GM18873 (cell line): Measurements from ENCODE around the gene IL4I1.
"Not testable (repeated sequence)": the region's sequence is repeated elsewhere in the genome, so short reads cannot be mapped to it uniquely, and the experiment has no call there.

Source experiments
- ATAC-seq: cut with Tn5 transposase; IDR thresholded peaks from one replicate; pipeline ENCODE4 v1.9.1; 2021; ENCODE audit warnings: mild to moderate bottlenecking, moderate library complexity, moderate number of reproducible peaks; ENCODE audit not compliant: unreplicated experiment, low FRiP score

IL4I1 gene, protein sequence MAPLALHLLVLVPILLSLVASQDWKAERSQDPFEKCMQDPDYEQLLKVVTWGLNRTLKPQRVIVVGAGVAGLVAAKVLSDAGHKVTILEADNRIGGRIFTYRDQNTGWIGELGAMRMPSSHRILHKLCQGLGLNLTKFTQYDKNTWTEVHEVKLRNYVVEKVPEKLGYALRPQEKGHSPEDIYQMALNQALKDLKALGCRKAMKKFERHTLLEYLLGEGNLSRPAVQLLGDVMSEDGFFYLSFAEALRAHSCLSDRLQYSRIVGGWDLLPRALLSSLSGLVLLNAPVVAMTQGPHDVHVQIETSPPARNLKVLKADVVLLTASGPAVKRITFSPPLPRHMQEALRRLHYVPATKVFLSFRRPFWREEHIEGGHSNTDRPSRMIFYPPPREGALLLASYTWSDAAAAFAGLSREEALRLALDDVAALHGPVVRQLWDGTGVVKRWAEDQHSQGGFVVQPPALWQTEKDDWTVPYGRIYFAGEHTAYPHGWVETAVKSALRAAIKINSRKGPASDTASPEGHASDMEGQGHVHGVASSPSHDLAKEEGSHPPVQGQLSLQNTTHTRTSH

DNA sequence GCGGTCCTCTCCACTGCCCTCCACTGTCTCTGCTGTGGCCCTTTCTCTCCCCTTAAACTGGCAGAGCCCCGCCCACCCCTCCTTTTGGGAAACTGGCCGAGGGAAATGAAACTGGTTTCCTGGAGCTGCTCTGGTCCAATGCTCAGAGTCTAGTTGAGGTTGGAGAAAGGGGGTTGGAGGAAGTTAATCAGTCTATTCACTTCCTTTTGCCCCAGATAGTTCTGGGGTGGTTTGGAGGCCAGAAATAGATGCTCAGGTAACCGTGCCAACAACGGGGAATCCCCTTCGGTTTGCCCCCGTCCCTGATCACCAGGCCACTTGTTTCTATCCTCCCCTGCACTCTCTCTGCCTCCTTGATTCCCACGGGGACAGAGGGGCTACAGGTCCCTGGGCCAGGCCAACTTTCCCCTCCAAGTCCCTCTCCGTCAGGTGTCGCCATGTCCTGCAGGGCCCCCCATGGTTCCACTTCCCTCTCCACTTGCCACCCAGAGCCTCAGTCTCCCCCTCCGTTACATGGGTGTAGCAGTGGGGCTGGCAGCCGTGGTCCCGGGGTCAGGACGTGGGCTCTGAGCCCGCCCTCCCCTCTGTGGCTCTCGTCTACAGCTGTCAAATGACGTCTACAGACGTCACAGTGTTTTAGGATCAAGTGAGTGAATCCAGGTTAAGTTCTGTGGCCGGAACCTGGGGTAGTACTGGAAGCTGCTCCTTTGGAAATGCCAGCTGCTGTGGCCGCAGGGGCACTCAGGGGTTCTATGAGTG lies at the start of gene IL4I1:
TSS of gene IL4I1 (minus strand) at position 25 of the 759 bp plus-strand sequence. CDS start 727 bp downstream, outside the sequence.
- peak; percentile 50 for ATAC-seq

DNA sequence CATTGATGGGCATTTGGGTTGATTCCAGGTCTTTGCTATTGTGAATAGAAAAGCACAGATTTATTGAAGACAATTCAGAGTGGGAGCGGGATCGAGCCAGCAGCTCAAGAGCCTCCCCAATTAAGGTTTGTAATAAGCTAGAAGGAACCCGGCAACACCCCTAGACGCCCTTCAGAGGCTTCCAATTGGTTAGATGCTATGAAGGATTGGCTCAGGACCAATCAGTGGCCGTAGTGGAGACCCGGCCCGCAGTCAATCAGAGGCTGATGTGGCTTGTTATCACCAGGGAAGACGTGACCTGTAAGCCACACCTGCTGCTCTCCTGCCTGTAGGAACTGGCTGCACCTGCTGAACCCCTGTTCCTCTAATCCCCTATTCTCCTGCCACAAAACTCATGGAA lies 49.7 kb upstream of the IL4I1 start:
- no peak for ATAC-seq

DNA sequence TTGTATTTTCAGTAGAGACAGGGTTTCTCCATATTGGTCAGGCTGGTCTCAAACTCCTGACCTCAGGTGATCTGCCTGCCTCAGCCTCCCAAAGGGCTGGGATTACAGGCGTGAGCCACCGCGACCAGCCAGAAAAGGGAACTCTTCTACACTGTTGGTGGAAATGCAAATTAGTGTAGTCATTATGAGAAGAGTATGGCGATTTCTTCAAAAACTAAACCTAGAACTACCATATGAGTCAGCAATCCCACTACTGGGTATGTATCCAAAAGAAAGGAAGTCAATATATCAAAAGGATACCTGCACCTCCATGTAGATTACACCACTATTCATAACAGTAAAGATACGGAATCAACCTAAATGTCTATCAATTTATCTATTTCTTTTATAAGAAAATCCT lies 47.9 kb upstream of the IL4I1 start:
- not testable (repeated sequence) for ATAC-seq

DNA sequence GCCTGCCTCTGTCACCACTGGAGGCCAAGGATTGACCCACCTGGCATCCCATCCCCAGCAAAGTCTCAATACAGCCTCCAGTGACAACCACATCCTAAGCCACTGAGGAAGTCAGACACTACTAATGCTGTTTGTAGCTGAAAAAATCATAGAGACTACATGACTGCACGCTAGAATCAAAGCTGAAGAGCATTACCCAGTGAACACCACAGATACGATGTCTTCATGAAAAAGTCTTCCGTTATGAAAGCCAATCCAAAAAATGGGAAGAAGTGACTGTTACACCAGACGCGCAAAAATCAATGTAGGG lies 43.8 kb upstream of the IL4I1 start:
- no peak for ATAC-seq

DNA sequence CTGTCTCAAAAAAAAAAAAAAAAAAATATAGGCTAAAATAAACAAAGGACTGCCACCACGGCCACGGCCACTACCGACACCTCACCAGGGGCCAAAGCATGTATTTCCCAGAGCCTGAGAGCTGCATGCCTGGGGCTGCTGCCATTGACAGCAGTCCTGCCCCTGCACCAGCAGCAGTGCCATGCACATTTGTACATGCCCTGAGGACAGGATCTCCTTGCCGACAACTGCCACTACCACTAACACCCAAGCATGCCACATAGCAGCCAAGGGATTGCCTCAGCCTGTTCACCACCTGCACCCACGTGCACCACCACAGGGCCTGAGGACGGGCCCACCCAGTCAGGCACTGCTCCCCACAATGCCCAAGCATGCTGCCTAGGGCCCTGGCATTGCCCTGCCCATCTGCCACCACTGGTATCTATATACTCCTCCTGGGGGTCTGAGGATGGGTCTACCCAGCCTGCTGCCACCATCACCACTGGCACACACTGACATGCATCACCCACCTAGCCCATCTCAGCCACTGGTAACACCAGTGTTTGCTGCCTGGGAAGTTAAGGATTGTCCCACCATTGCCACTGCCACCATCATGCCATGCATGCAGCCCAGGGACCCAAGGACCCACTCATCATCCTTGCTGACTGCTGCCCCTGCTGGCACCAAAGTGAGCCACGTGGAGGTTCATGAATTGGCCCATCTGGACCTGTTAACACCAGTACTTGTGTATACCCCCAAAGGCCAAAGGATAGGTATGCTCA lies 43.2 kb upstream of the IL4I1 start:
- ATAC-seq, result no peak

DNA sequence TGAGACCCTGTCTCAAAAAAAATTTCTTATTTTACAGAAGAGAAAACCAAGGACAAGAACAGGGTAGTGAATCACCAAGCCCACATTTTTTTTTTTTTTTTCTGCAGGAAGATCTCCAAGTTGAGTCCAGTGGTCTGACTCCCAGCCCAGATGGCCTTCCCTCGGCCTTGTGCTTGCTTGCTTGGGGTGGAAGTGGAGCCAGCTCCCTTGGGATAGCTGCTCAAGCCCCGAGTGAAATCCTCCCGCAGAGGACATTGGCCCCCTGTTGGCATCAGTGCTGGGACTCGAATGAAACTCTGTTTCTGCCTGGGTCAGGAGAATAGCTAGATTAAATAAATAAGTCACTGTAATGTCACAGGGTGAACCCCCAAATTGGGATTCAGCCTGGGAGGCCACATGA lies 42.0 kb upstream of the IL4I1 start:
- ATAC-seq, result no peak

DNA sequence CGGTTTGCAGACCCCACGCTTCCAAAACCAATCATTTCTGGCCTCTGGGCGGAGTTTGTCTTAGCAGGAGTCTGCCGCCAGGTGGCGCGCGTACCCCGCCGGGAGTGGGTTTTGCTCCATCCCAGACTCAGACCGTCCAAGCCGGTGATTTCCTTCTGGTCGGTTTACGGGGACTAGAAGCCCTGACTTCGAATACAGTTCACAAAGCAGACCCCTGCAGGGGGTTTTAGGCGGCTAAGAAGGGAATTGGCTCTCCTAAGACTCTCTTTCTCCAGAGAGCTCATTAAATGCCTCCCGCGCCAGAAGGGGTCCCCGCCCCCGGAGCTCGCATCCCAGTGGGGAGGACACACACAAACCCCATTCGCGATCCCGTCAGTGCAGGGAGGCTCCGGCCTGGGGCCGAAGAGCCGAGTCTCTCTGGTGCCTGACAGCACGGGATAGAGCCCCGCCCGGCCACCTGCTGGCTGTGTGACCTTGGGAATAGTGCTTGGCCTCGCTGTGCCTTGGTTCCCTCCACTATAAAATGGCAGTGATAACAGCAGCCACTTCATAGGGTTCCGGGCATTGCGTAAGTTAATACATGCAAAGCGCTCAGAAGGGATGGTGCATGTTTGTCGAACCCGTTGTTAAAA lies 41.2 kb upstream of the IL4I1 start:
- ATAC-seq, result no peak

DNA sequence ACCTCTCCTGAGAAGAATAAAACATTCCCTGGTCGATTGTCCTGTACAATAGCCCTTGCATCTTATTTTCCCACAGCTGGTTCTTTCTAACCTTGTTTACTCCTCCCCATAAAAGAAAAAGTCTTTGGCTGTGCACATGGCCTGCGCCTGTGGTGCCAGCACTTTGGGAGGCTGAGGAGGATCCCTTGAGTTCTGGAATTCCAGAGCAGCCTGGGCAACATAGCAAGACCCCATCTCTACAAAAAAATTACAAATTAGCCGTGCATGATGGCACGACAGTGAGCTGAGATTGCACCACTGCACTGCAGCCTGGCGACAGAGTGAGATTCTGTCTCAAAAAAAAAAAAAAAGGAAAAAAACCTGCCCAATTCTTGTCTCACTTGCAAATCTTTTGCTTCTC lies 39.9 kb upstream of the IL4I1 start:
- ATAC-seq, result no peak

DNA sequence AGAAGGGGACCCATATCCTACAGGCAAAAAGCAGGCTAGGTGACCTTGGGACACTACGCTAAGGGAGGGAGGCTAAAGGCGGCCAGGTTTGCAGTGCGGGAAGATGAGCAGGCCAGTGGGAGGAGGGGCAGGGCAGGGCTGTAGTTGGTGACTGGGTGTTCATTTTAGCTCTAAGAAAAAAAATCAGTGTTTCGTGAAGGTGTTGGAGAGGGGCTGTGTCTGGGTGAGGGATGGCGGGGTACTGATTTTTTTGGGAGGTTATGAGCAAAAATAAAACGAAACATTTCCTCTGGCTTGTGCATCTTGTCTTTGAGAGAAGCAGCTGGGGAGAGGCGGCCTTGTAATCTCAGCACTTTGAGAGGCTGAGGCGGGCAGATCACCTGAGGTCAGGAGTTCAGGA lies 37.0 kb upstream of the IL4I1 start:
- ATAC-seq, result no peak

DNA sequence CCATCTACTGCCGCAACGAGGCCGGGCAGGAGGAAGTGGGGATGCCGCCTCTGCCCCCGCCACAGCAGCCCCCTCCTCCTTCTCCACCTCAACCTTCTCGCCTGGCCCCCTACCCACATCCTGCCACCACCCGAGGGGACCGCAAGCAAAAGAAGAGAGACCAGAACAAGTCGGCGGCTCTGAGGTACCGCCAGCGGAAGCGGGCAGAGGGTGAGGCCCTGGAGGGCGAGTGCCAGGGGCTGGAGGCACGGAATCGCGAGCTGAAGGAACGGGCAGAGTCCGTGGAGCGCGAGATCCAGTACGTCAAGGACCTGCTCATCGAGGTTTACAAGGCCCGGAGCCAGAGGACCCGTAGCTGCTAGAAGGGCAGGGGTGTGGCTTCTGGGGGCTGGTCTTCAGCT lies 36.0 kb upstream of the IL4I1 start:
- ATAC-seq, result no peak

DNA sequence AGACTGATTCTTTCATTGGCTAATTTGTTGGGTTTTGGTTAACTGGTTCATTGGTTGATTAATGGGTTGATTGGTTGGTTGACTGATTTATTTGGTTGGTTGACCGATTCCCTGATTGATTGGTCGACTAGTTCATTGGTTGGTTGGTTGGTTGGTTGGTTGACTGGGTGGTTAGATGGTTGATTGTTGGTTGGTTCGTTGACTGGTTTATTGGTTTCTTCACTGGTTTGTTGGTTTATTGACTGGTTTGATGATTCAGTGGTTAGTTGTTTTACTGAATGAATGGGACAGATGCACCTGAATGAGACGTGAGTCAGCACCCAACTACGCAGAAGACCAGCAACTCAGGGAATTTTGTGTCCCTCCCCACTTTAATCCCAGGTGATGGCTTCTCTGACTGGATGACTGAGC lies 35.4 kb upstream of the IL4I1 start:
- no peak for ATAC-seq

DNA sequence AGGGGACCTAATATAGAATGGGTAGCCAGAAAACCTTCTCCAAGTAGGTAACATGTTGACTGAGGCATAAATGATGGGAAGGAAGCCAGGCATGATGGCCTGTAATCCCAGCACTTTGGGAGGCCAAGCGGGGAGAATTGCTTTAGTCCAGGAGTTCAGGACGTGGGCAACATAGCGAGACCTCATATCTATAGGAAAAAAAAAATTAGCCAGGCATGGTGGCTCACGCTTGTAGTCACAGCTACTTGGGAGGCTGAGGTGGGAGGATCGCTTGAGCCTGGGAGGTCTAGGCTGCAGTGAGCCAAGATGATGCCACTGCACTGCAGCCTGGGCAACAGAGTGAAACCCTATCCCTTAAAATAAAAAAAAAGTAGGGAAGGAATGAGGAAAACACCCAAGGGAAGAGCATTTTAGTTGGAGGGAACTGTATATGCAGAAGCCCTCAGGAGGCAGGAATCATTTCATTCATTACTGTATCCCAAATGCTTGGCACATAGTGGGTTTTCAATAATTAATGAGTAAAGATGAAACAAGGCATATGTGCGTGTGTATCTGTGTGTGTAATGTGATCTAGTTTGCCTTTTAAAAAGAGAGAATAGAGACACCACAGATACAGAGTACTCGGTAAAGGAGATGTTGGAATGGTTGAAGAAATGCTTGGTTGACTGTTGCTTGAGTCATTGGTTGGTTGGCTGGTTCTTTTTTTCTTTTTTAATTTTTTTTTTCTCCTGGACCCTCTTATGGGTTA lies 34.8 kb upstream of the IL4I1 start:
- ATAC-seq, result no peak

DNA sequence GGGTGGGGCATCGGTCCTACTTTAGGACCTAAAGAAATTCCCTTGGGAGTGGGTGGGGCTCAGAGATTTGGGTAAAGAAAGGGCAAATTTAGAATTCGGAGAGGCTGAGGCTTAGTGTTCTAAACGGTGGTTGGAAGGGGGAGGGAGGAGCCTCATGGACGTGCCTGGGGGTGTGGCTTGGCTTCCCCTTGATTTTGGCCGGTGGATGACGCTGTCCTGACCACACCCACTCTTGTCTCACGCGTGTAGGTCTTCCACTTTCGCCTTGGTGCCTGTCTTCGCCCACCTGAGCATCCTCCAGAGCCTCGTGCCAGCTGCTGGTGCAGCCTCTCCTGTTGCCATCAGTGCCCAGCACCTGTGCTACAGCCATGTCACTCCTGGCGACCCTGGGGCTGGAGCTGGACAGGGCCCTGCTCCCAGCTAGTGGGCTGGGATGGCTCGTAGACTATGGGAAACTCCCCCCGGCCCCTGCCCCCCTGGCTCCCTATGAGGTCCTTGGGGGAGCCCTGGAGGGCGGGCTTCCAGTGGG lies 33.9 kb upstream of the IL4I1 start:
- ATAC-seq, result no peak

DNA sequence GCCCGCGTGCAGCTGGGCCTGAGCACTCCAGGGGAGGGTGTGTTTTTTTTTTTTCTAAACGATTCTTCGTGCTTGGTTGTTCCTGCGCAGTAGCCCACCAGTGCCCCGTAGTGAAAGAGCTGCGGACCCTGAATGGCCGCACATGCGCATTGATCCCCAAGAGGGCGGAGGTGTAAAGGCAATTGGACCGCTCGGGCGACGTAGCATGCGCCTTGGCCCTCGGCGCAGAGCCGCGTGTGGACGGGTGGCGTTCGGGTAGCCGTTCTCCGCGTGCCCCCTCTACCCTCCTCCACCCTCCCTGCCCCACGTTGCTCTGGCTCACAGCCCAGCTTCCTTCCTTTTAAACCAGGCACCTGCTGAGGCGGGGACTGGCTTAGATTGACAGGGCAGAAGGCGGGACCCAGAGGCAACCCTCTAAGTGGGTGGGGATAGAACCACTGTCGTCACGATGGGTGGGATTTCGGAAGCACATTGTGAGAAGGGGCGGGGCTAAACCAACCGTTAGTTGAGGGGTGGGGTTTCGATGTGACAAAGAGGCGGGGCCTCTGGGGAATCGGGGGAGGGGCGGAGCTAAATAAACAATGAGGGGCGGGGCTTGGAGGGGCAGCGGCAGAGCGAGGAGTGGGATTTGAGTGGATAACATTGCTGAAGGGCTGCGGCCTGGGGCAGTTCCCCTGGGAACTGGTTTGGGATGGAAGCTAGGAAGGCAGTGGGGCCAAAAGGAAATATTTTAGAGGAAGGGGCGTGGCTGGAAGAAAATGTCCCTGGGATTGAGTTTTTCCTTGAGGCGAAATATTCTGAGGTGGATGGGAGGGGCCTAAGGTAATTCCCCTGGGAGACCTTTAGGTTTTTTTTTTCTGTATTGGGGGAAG lies 33.2 kb upstream of the IL4I1 start:
- ATAC-seq, result peak; percentile 49

DNA sequence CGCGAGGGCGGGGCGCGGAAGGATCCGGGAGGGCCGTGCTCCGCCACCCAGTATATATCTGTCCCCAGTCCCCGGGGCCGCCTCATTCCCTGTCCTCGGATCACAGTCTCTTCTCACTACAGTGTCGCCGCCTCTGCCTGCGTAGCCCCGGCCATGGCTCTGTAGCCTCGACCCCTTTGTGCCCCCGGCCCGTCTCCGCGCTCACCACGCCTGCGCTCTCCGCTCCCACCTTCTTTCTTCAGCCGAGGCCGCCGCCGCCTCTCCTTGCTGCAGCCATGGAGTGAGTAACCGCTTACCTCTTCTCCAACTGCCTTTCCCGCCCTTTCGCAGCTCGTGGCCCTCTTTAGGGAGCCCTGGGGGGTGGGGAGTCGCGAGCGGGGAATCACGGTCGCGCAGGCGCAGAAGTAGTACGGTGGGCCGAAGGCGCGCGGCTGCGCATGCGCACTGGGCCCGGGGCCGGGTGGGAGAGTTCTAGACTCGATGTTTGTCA lies 32.5 kb upstream of the IL4I1 start, which contains the start of the genes ATF5 and NUP62:
TSS of gene ATF5 (plus strand) at position 85 of the 490 bp plus-strand sequence. CDS start 1,646 bp downstream, outside the sequence.
TSS of gene NUP62 (minus strand) at position 384 of the 490 bp plus-strand sequence. CDS start 19,697 bp downstream, outside the sequence.
- peak; percentile 46 for ATAC-seq

DNA sequence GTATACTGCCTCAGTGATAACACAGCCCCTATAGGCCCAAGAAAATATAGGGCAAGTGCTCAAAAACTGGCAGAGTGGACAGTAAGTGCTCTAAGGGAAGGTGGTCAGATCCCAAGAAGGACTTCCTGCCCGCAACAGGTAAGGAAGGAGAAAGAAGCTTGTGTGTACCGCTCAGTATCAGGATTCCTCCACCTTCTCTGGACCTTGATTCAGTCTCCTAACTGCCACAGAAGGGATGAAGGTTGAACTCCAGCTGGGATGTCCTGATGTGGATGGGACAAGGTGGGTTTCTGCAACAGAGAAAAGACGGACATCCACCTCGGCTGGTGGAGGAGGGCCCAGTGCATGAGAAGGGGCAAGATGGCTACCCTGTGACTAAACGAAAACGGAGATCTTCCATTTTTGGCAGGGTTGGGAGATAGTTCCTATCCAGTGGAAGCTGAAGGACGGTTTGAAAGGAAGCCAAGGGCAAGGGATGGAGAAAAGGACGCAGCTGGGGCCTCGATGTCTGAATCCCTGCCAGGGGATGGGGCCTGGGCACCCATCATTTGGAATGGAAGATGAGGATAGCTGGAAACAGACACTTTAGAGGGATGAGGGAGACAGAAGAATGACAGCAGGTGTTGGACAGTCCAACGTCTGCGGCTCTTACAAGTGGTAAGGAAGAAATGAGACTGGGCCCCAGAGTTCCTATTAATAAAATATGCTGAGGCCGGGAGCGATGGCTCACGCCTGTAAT lies 31.0 kb upstream of the IL4I1 start:
- no peak for ATAC-seq

DNA sequence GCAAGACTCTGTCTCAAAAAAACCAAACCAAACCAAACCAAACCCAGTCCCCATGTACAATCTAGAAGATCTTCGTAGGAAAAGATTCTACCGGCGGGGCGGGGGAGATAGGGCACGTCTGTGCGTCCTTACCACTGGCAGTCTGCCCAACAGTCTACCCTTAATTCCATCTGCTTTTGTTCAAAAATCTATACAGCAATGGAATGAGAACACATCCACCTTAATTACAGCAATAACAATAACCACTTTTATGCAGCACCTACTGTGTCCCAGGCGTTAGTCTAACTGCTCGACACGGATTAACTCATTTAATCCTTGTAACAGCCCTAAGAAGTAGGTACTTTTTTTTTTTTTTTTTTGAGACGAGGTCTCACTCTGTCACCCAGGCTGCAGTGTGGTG lies 29.8 kb upstream of the IL4I1 start:
- ATAC-seq, result no peak
